HEK293 (cell line): ENCODE results near the gene EPN1.

Source experiments
- KLF10 ChIP-seq: fragments of 450-650 bp; IDR thresholded peaks from 2 replicates; pipeline ENCODE4 v1.5.1; 2018; ENCODE audit warnings: missing biosample characterization, mild to moderate bottlenecking, missing genetic modification characterization
- MYNN ChIP-seq: fragments of 450-650 bp; formaldehyde crosslinking; IDR thresholded peaks from 2 replicates; pipeline ENCODE4 v1.5.1; 2016; ENCODE audit warnings: missing biosample characterization, missing genetic modification characterization, borderline replicate concordance
- OVOL3 ChIP-seq: fragments of 450-650 bp; formaldehyde crosslinking; IDR thresholded peaks from 2 replicates; pipeline ENCODE4 v1.5.1; 2016; ENCODE audit warnings: missing biosample characterization, missing genetic modification characterization
- TRIM28 ChIP-seq: IDR thresholded peaks from 2 replicates; pipeline ENCODE4 v1.6.1; 2011; ENCODE audit warnings: low read length, control low read depth, borderline replicate concordance
- ZBTB21 ChIP-seq: fragments of 450-650 bp; formaldehyde crosslinking; IDR thresholded peaks from 2 replicates; pipeline ENCODE4 v1.5.1; 2017; ENCODE audit warnings: missing biosample characterization, missing genetic modification characterization
- ZFP69B ChIP-seq: fragments of 450-650 bp; formaldehyde crosslinking; IDR thresholded peaks from 2 replicates; pipeline ENCODE4 v1.5.1; 2016; ENCODE audit warnings: missing biosample characterization, missing genetic modification characterization
- ZNF146 ChIP-seq: fragments of 450-650 bp; formaldehyde crosslinking; IDR thresholded peaks from 2 replicates; pipeline ENCODE4 v1.5.1; 2016; ENCODE audit warnings: missing biosample characterization, missing genetic modification characterization
- ZNF16 ChIP-seq: fragments of 450-650 bp; formaldehyde crosslinking; IDR thresholded peaks from 2 replicates; pipeline ENCODE4 v1.5.1; 2016; ENCODE audit warnings: low read depth, missing biosample characterization, missing genetic modification characterization
- ZNF248 ChIP-seq: fragments of 450-650 bp; formaldehyde crosslinking; IDR thresholded peaks from 2 replicates; pipeline ENCODE4 v1.5.1; 2017; ENCODE audit warnings: missing biosample characterization, missing genetic modification characterization
- ZNF266 ChIP-seq: fragments of 450-650 bp; formaldehyde crosslinking; IDR thresholded peaks from 2 replicates; pipeline ENCODE4 v1.5.1; 2016; ENCODE audit warnings: missing biosample characterization, missing genetic modification characterization, low read depth
- ZNF416 ChIP-seq: fragments of 450-650 bp; formaldehyde crosslinking; IDR thresholded peaks from 2 replicates; pipeline ENCODE4 v1.5.1; 2016; ENCODE audit warnings: missing biosample characterization, missing genetic modification characterization
- ZNF48 ChIP-seq: fragments of 450-650 bp; formaldehyde crosslinking; IDR thresholded peaks from 2 replicates; pipeline ENCODE4 v1.5.1; 2016; ENCODE audit warnings: missing biosample characterization, missing genetic modification characterization
- ZNF521 ChIP-seq: fragments of 450-650 bp; formaldehyde crosslinking; IDR thresholded peaks from 2 replicates; pipeline ENCODE4 v1.5.1; 2017; ENCODE audit warnings: missing biosample characterization, mild to moderate bottlenecking, missing genetic modification characterization
- ZNF530 ChIP-seq: fragments of 450-650 bp; formaldehyde crosslinking; IDR thresholded peaks from 2 replicates; pipeline ENCODE4 v1.5.1; 2016; ENCODE audit warnings: low read depth, missing biosample characterization, missing genetic modification characterization
- ZNF600 ChIP-seq: fragments of 450-650 bp; formaldehyde crosslinking; IDR thresholded peaks from 2 replicates; pipeline ENCODE4 v1.5.1; 2016; ENCODE audit warnings: missing biosample characterization, missing genetic modification characterization
- ZNF621 ChIP-seq: fragments of 450-650 bp; formaldehyde crosslinking; IDR thresholded peaks from 2 replicates; pipeline ENCODE4 v1.5.1; 2017; ENCODE audit warnings: missing biosample characterization, missing genetic modification characterization
- ZNF664 ChIP-seq: fragments of 450-650 bp; formaldehyde crosslinking; IDR thresholded peaks from 2 replicates; pipeline ENCODE4 v1.5.1; 2016; ENCODE audit warnings: missing biosample characterization, missing genetic modification characterization
- ZNF747 ChIP-seq: fragments of 450-650 bp; formaldehyde crosslinking; IDR thresholded peaks from 2 replicates; pipeline ENCODE4 v1.5.1; 2016; ENCODE audit warnings: missing biosample characterization, missing genetic modification characterization
- ZNF76 ChIP-seq: fragments of 450-650 bp; formaldehyde crosslinking; IDR thresholded peaks from 2 replicates; pipeline ENCODE4; 2016; ENCODE audit warnings: low read depth, missing biosample characterization, missing genetic modification characterization, borderline replicate concordance
- ZNF830 ChIP-seq: fragments of 450-650 bp; IDR thresholded peaks from 2 replicates; pipeline ENCODE4 v1.5.0; 2018; ENCODE audit warnings: missing biosample characterization, missing genetic modification characterization, low read depth, mild to moderate bottlenecking, moderate library complexity
- ZSCAN16 ChIP-seq: fragments of 450-650 bp; formaldehyde crosslinking; IDR thresholded peaks from 2 replicates; pipeline ENCODE4 v1.5.1; 2016; ENCODE audit warnings: missing biosample characterization, missing genetic modification characterization
- TF ChIP-seq, protein P1 (sequence below): fragments of 450-650 bp; formaldehyde crosslinking; IDR thresholded peaks from 2 replicates; pipeline ENCODE4 v1.5.1; 2016; ENCODE audit warnings: missing biosample characterization, missing genetic modification characterization
- TF ChIP-seq, protein P2 (sequence below): fragments of 450-650 bp; formaldehyde crosslinking; IDR thresholded peaks from 2 replicates; pipeline ENCODE4 v1.5.1; 2016; ENCODE audit warnings: missing biosample characterization, missing genetic modification characterization
- TF ChIP-seq, protein P3 (sequence below): fragments of 450-650 bp; formaldehyde crosslinking; IDR thresholded peaks from 2 replicates; pipeline ENCODE4; 2016; ENCODE audit warnings: missing biosample characterization, missing genetic modification characterization
- TF ChIP-seq, protein P4 (sequence below): fragments of 450-650 bp; formaldehyde crosslinking; IDR thresholded peaks from 2 replicates; pipeline ENCODE4 v1.5.1; 2017; ENCODE audit warnings: missing biosample characterization, missing genetic modification characterization
- TF ChIP-seq, protein P5 (sequence below): fragments of 450-650 bp; formaldehyde crosslinking; IDR thresholded peaks from 2 replicates; pipeline ENCODE4 v1.5.1; 2016; ENCODE audit warnings: missing biosample characterization, missing genetic modification characterization, borderline replicate concordance
- TF ChIP-seq, protein P6 (sequence below): fragments of 450-650 bp; formaldehyde crosslinking; IDR thresholded peaks from 2 replicates; pipeline ENCODE4 v1.5.1; 2016; ENCODE audit warnings: missing biosample characterization, missing genetic modification characterization

Gene EPN1

DNA sequence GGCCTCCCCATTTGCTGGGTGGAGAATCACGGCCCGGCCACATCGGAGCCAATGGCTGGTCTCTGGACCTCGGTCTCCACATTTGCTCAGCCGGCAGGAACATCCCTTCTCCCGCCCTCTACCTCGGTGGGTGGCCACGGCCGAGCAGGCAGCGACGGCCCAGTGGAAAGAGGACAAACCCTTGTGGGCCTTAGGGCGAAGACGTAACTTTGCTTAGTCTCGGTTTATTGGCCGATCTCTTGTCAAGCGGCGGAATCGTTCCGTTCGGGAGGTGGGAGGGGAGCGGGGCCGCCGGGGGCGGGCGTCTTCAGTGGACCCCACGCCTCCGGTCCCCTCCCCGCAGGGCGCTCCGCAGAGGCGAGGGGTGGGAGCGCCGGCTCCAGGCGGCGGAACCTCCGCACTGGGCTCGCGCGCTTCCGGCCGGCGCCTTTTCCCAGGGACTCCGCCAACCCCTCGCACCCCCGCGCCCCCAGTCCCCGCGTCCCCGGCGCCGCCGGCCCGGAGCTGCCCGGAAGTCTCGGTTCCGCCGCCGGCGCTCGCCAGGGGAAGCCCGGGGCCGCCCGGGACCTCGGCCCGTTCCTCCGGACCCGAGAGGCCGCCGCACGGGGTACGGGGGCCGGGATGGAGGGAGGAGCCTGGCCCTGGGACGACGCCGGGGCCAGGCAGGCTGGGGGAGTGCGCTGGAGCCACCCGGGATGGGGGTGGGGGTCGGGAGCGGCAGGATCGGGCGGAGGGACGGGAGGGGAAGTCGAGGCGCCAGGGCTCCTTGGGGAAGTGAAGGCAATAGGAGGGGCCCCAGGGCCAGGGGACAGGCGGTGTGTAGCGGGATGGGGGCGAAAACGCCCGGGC lies 34.2 kb upstream of the EPN1 start, which contains the start of gene ZNF580 (continued):
- TF ChIP-seq, protein P1, sequence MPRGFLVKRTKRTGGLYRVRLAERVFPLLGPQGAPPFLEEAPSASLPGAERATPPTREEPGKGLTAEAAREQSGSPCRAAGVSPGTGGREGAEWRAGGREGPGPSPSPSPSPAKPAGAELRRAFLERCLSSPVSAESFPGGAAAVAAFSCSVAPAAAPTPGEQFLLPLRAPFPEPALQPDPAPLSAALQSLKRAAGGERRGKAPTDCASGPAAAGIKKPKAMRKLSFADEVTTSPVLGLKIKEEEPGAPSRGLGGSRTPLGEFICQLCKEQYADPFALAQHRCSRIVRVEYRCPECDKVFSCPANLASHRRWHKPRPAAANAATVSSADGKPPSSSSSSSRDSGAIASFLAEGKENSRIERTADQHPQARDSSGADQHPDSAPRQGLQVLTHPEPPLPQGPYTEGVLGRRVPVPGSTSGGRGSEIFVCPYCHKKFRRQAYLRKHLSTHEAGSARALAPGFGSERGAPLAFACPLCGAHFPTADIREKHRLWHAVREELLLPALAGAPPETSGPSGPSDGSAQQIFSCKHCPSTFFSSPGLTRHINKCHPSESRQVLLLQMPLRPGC (tag by site-specific recombination): no peak
- TF ChIP-seq, protein P2, sequence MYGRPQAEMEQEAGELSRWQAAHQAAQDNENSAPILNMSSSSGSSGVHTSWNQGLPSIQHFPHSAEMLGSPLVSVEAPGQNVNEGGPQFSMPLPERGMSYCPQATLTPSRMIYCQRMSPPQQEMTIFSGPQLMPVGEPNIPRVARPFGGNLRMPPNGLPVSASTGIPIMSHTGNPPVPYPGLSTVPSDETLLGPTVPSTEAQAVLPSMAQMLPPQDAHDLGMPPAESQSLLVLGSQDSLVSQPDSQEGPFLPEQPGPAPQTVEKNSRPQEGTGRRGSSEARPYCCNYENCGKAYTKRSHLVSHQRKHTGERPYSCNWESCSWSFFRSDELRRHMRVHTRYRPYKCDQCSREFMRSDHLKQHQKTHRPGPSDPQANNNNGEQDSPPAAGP (tag by site-specific recombination): peak; percentile 46; the same call in 1 of the 2 replicates
- no peak for TF ChIP-seq ZNF146
- no peak for TF ChIP-seq ZNF664 (tag by site-specific recombination)
- peak; percentile 96 for TF ChIP-seq ZFP69B (tag by site-specific recombination)
- no peak for TF ChIP-seq ZNF416
- TF ChIP-seq, protein P3, sequence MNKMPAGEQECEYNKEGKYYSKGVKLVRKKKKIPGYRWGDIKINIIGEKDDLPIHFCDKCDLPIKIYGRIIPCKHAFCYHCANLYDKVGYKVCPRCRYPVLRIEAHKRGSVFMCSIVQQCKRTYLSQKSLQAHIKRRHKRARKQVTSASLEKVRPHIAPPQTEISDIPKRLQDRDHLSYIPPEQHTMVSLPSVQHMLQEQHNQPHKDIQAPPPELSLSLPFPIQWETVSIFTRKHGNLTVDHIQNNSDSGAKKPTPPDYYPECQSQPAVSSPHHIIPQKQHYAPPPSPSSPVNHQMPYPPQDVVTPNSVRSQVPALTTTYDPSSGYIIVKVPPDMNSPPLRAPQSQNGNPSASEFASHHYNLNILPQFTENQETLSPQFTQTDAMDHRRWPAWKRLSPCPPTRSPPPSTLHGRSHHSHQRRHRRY: no peak
- no peak for TF ChIP-seq ZBTB21 (tag by site-specific recombination)
- no peak for TF ChIP-seq TRIM28
- TF ChIP-seq, protein P4, sequence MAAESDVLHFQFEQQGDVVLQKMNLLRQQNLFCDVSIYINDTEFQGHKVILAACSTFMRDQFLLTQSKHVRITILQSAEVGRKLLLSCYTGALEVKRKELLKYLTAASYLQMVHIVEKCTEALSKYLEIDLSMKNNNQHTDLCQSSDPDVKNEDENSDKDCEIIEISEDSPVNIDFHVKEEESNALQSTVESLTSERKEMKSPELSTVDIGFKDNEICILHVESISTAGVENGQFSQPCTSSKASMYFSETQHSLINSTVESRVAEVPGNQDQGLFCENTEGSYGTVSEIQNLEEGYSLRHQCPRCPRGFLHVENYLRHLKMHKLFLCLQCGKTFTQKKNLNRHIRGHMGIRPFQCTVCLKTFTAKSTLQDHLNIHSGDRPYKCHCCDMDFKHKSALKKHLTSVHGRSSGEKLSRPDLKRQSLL (tag by site-specific recombination): peak; percentile 87
- TF ChIP-seq ZSCAN16 (tag by site-specific recombination): no peak
- TF ChIP-seq ZNF600: no peak
- TF ChIP-seq ZNF830 (tag by site-specific recombination): no peak
- no peak for TF ChIP-seq ZNF76 (tag by site-specific recombination)
- TF ChIP-seq, protein P5, sequence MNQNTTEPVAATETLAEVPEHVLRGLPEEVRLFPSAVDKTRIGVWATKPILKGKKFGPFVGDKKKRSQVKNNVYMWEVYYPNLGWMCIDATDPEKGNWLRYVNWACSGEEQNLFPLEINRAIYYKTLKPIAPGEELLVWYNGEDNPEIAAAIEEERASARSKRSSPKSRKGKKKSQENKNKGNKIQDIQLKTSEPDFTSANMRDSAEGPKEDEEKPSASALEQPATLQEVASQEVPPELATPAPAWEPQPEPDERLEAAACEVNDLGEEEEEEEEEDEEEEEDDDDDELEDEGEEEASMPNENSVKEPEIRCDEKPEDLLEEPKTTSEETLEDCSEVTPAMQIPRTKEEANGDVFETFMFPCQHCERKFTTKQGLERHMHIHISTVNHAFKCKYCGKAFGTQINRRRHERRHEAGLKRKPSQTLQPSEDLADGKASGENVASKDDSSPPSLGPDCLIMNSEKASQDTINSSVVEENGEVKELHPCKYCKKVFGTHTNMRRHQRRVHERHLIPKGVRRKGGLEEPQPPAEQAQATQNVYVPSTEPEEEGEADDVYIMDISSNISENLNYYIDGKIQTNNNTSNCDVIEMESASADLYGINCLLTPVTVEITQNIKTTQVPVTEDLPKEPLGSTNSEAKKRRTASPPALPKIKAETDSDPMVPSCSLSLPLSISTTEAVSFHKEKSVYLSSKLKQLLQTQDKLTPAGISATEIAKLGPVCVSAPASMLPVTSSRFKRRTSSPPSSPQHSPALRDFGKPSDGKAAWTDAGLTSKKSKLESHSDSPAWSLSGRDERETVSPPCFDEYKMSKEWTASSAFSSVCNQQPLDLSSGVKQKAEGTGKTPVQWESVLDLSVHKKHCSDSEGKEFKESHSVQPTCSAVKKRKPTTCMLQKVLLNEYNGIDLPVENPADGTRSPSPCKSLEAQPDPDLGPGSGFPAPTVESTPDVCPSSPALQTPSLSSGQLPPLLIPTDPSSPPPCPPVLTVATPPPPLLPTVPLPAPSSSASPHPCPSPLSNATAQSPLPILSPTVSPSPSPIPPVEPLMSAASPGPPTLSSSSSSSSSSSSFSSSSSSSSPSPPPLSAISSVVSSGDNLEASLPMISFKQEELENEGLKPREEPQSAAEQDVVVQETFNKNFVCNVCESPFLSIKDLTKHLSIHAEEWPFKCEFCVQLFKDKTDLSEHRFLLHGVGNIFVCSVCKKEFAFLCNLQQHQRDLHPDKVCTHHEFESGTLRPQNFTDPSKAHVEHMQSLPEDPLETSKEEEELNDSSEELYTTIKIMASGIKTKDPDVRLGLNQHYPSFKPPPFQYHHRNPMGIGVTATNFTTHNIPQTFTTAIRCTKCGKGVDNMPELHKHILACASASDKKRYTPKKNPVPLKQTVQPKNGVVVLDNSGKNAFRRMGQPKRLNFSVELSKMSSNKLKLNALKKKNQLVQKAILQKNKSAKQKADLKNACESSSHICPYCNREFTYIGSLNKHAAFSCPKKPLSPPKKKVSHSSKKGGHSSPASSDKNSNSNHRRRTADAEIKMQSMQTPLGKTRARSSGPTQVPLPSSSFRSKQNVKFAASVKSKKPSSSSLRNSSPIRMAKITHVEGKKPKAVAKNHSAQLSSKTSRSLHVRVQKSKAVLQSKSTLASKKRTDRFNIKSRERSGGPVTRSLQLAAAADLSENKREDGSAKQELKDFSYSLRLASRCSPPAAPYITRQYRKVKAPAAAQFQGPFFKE: no peak
- no peak for TF ChIP-seq OVOL3 (tag by site-specific recombination)
- no peak for TF ChIP-seq ZNF16 (tag by site-specific recombination)
- no peak for TF ChIP-seq ZNF521 (tag by site-specific recombination)
- no peak for TF ChIP-seq ZNF266
- TF ChIP-seq MYNN (tag by site-specific recombination): no peak
- TF ChIP-seq ZNF530 (tag by site-specific recombination): no peak
- TF ChIP-seq, protein P6, sequence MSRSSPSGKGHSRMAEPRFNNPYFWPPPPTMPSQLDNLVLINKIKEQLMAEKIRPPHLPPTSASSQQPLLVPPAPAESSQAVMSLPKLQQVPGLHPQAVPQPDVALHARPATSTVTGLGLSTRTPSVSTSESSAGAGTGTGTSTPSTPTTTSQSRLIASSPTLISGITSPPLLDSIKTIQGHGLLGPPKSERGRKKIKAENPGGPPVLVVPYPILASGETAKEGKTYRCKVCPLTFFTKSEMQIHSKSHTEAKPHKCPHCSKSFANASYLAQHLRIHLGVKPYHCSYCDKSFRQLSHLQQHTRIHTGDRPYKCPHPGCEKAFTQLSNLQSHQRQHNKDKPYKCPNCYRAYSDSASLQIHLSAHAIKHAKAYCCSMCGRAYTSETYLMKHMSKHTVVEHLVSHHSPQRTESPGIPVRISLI: no peak
- TF ChIP-seq KLF10 (tag by site-specific recombination): peak; percentile 43; the same call in 1 of the 2 replicates
- no peak for TF ChIP-seq ZNF747
- TF ChIP-seq ZNF621 (tag by site-specific recombination): no peak
- no peak for TF ChIP-seq ZNF248 (tag by site-specific recombination)
- no peak for TF ChIP-seq ZNF48 (tag by site-specific recombination)
